Stomach (tissue), 9 donors: Measurements from ENCODE around the gene MBD6. TPM values are rescaled to one million over a fixed set of nuclear protein-coding genes. Genes with fewer than 3 reads are reported as not detected.

Source experiments
- DNase-seq, 2 donors: peaks; one replicate each; pipeline versions ENCODE4 v3.0.0 to v3.0.0-alpha.2; 2013 to 2019
- H3K27ac ChIP-seq, 5 donors: fragments of 200-600 bp in 4 of 5; sonication (generic) in 4 of 5; one replicate each; pipeline ENCODE4 v1.5.1; 2013 to 2019; ENCODE audit warnings: mild to moderate bottlenecking in 1 of 5, moderate library complexity in 1 of 5
- H3K27me3 ChIP-seq, 3 donors: fragments of 200-600 bp; sonication (generic); one replicate each; pipeline ENCODE4 v1.5.1; 2017 to 2019; ENCODE audit warnings: mixed run types in 1 of 3
- H3K36me3 ChIP-seq, 4 donors: fragments of 200-600 bp; sonication (generic); 1 replicate in 3 of 4; 2 replicates in 1 of 4; pipeline ENCODE4 v1.5.1; 2016 to 2019
- H3K4me1 ChIP-seq, 4 donors: fragments of 200-600 bp; sonication (generic); one replicate each; pipeline ENCODE4 v1.5.1; 2016 to 2019
- H3K4me3 ChIP-seq, 4 donors: fragments of 200-600 bp; sonication (generic) in 3 of 4; one replicate each; pipeline ENCODE4 v1.5.1; 2016 to 2019; ENCODE audit warnings: mild to moderate bottlenecking in 1 of 4
- H3K9me3 ChIP-seq, 4 donors: fragments of 200-600 bp; sonication (generic); one replicate each; pipeline ENCODE4 v1.5.1; 2016 to 2019
- CTCF ChIP-seq, 7 experiments: fragments of 450-650 bp in 4 of 7; fragments of 200-600 bp in 3 of 7; sonication (generic) in 3 of 7; IDR thresholded peaks; one replicate each; pipeline ENCODE4 v1.5.1; 2016 to 2019; ENCODE audit warnings: antibody characterized with exemption in 7 of 7, control low read depth in 2 of 7, mild to moderate bottlenecking in 1 of 7
- EP300 ChIP-seq: sonication (generic); formaldehyde crosslinking; IDR thresholded peaks from one replicate; pipeline ENCODE4 v1.6.1; 2017; ENCODE audit warnings: antibody characterized with exemption
- POLR2A ChIP-seq, 4 donors: fragments of 450-650 bp; IDR thresholded peaks; one replicate each; pipeline ENCODE4 v1.6.1; 2016; ENCODE audit warnings: antibody characterized with exemption in 4 of 4, control low read depth in 2 of 4, mild to moderate bottlenecking in 1 of 4, moderate library complexity in 1 of 4
- POLR2AphosphoS5 ChIP-seq, 3 donors: sonication (generic); formaldehyde crosslinking; IDR thresholded peaks; one replicate each; pipeline ENCODE4 v1.6.1; 2016; ENCODE audit warnings: antibody characterized with exemption in 3 of 3
- WGBS, 5 donors: extraction: QIAGEN DNeasy Blood & Tissue Kit in 3 of 5; methylation state at CpG; one replicate each; pipeline versions ENCODE4 v1.1.5 to v1.1.7; 2013 to 2018; 5-methylcytosine and 5-hydroxymethylcytosine counted together
- intact Hi-C: fragments of 100-400 bp; cut with DNase I; formaldehyde crosslinking; loops from one replicate; pipeline ENCODE4 v1.15.1; 2023; ENCODE audit warnings: low total_unique reads
- polyA plus RNA-seq, 3 donors: library from polyadenylated mRNA; stranded (reverse); fragments of 200-250 nt; gene quantifications; one replicate each; pipeline ENCODE4 v1.2.3, GENCODE V29; 2013
- total RNA-seq, 5 donors: library from RNA; depleted of rRNA; stranded (reverse); fragments of >200 nt; gene quantifications; one replicate each; pipeline versions ENCODE4 v1.1.0 to v1.2.3, GENCODE V29; 2014 to 2016
- donor health status: healthy with polysubstance abuse.
- donor health status: Bipolar disorder and iron deficiency.
- donor health status: healthy.

Gene MBD6
- total and polyA plus RNA-seq, 8 donors, result 4.8 to 129 (median 29.8) TPM

GRCh38 chr12:57534991-57535543 is 12.4 kb downstream of the MBD6 start:
- H3K36me3 ChIP-seq, result peaks cover 46 to 86% (median 84%) of the 10 kb centered on the region in 4 donors
- intact Hi-C loops, result no loop called here
- H3K4me3 ChIP-seq, result no peak overlapping the region
- WGBS, 5 donors, result 84 to 93% (median 91%) methylated on average over 3 of the region's 3 CpGs
- no peaks in the 10 kb centered on the region for H3K9me3 ChIP-seq
- no peak for DNase-seq
- no peaks in the 10 kb centered on the region for H3K27me3 ChIP-seq
- H3K4me1 ChIP-seq, result peaks cover 0 to 38% (median 18%) of the 10 kb centered on the region in 4 donors
- H3K27ac ChIP-seq, result peak overlapping the region in 4 of 5 donors; percentile 34 to 81 (median 47)
- no peak for TF ChIP-seq EP300

- TF ChIP-seq POLR2A (IDR thresholded peaks at IDR 0.05) (no peak), EP300 (no peak), CTCF (IDR thresholded peaks at IDR 0.05) (no peak), POLR2AphosphoS5 (IDR thresholded peaks at IDR 0.05) (peak in 2 of 3 donors; percentile 20 to 51)
- Histone ChIP-seq H3K27me3 (no peaks in the 10 kb centered on the region), H3K4me1 (peaks cover 0 to 39% (median 18%) of the 10 kb centered on the region in 4 donors), H3K4me3 (no peak overlapping the region), H3K9me3 (no peaks in the 10 kb centered on the region), H3K27ac (peak overlapping the region; percentile 25 to 81 (median 54)), H3K36me3 (peaks cover 44 to 86% (median 83%) of the 10 kb centered on the region in 4 donors)
- DNase-seq, result peak; percentile 60 to 65
- intact Hi-C loops, result no loop called here
- whole genome bisulfite sequencing, 5 donors, result 38 to 58% (median 51%) methylated on average over 6 of the region's 6 CpGs
Measured at GRCh38 chr12:57535764-57536596, 13.4 kb downstream of the MBD6 start.

GRCh38 chr12:57536597-57536942 is 13.9 kb downstream of the MBD6 start:
- WGBS, 5 donors, result 92 to 100% (median 96%) methylated on average over 1 of the region's 1 CpG
- H3K36me3 ChIP-seq, result peaks cover 40 to 86% (median 81%) of the 10 kb centered on the region in 4 donors
- H3K4me3 ChIP-seq, result no peak overlapping the region
- H3K27ac ChIP-seq, result peak overlapping the region; percentile 11 to 81 (median 53)
- H3K27me3 ChIP-seq, result no peaks in the 10 kb centered on the region
- intact Hi-C loops, result no loop called here
- H3K4me1 ChIP-seq, result peaks cover 0 to 45% (median 18%) of the 10 kb centered on the region in 4 donors
- DNase-seq, result no peak
- TF ChIP-seq POLR2A (IDR thresholded peaks at IDR 0.05), result no peak
- no peak for TF ChIP-seq CTCF (IDR thresholded peaks at IDR 0.05)
- no peak for TF ChIP-seq EP300
- TF ChIP-seq POLR2AphosphoS5 (IDR thresholded peaks at IDR 0.05), result no peak
- no peaks in the 10 kb centered on the region for H3K9me3 ChIP-seq

GRCh38 chr12:57539134-57539768 is 16.6 kb downstream of the MBD6 start:
- intact Hi-C loops, result no loop called here
- no peak for TF ChIP-seq EP300
- no peak for TF ChIP-seq POLR2AphosphoS5 (IDR thresholded peaks at IDR 0.05)
- no peak for TF ChIP-seq CTCF (IDR thresholded peaks at IDR 0.05)
- no peak for TF ChIP-seq POLR2A (IDR thresholded peaks at IDR 0.05)
- Histone ChIP-seq H3K4me3 (no peak overlapping the region), H3K27me3 (no peaks in the 10 kb centered on the region), H3K4me1 (peaks cover 0 to 55% (median 18%) of the 10 kb centered on the region in 4 donors), H3K9me3 (no peaks in the 10 kb centered on the region), H3K27ac (no peak overlapping the region), H3K36me3 (peaks cover 19 to 74% (median 67%) of the 10 kb centered on the region in 4 donors)
- WGBS, 5 donors, result 75 to 85% (median 80%) methylated on average over 5 of the region's 5 CpGs
- DNase-seq, result peak in 1 of 2 donors; percentile 2
